Hematopoietic multipotent progenitor cell treated with erythropoietin and hydrocortisone succinate and interleukin-3 and kit ligand, for 6 days (in vitro differentiated cells): Measurements from ENCODE around the gene FAM13A.
A peak's percentile ranks its signal among the peaks of the same experiment; 100 is the strongest.
"Not testable (repeated sequence)": the region's sequence is repeated elsewhere in the genome, so short reads cannot be mapped to it uniquely, and the experiment has no call there.

Experiments used
- DNase-seq: peaks from one replicate; pipeline ENCODE4 v3.0.0-alpha.2; 2015

Gene FAM13A

DNA sequence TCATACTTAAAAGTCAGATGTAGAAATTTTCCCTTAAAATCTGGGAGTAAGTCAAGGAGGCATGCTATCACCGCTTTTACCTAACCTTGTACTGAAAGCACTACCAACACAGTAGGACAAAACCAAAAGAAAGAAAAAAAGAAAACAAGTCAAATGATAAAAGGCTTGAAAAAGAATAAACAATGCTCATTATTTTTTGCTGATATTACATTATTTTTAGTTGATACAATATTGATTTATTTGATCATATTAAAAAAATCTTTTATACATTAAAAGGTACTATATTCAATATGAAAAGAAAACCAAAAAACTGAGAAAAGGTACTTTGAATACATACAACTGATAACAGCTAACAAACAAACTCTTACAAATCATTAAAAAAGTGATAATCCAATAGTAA, 164.3 kb downstream of the FAM13A start:
- DNase-seq = no peak

DNA sequence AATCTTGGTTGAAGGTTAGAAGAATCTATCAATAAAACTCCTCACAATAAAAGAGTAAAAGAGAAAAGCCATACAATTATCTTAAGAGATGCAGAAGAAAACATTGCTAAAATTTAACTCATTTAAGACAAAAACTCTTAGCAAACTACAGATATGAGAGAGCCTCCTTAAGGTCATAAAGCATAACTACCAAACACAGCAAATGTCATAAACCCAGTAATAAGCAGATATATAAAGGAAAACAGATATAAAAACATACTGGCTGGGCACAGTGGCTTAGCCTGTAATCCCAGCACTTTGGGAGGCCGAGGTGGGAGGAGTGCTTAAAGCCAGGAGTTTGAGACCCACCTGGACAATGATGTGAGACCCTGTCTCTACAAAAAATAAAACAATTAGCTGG, 165.3 kb downstream of the FAM13A start:
- DNase-seq = no peak

DNA sequence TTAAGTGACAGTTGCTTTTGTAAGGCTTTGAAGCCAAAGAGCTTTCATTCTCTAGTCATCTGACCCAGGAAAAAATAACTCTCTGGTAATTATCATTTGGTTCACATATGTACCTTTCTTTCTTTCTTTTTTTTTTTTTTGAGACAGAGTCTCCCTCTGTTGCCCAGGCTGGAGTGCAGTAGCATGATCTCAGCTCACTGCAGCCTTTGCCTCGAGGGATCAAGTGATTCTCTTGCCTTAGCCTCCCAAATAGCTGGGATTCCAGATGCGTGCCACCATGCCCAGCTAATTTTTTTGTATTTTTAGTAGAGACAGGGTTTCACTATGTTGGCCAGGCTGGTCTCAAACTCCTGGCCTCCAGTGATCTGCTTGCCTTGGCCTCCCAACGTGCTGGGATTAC, 169.6 kb downstream of the FAM13A start:
- not testable (repeated sequence) for DNase-seq

DNA sequence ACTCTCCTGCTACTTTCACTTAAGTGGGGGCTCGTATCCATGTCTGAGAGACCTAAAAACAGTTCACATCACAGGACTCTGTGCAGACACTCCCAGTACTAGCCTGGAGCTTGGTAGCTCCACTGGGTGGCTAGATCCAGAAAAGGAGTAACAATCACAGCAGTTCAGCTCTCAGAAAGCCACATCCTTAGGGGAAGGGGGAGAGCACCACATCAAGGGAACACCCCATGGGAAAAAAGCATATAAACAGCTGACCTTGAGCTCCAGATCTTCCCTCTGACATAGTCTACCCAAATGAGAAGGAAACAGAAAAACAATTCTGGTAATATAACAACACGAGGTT, 175.8 kb downstream of the FAM13A start:
- DNase-seq = no peak

DNA sequence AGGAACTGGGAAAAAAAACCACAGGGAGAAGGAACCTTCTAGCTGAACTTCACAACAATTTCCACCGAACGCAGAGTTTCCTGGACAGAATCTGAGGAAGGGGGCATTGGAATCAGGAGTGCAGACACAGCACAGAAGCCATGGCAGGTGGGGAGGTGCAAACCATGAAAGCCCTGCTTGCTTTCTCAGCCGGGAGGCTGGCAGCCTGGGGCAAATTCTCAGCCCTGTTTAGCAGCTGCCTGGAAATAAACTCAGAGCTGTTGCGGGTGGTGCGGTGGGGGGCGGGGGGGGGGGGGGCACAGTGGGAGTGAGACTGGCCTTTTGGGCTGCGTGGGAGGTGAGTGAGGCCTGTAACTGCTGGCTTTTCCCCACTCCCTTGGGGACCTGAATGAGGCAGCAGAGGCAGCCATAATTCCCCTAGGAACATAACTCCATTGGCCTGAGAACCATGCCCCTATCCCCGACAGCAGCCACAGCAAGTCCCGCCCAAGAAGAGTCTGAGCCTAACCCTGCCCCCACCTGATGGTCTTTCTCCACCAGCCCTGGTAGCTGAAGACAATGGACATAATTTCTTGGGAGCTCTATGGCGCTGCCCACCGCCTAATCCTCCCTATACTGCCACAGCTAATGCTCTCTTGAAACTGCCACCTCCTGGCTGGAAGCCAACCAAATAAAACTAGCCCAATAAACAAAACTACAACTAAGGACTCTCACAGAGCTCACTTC, 176.3 kb downstream of the FAM13A start:
- no peak for DNase-seq

DNA sequence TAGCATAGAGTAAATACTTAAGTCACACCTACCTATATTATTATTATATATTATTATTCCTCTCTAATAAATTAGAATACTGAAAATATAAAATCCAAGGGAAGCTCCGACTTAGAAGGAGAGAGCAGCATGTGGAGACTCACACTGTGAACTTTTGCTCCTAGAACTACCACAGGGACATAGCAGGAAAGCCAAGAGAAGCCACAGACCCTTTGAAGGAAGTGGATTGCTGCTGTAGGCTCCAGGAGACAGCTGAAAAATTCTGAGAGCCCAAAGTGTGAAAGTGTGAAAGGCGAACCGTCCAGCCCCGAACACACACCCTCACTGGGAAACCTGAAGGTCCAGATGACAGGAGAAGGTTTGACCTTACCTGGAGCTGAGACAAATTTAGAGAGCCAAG, 177.0 kb downstream of the FAM13A start:
- DNase-seq = no peak

DNA sequence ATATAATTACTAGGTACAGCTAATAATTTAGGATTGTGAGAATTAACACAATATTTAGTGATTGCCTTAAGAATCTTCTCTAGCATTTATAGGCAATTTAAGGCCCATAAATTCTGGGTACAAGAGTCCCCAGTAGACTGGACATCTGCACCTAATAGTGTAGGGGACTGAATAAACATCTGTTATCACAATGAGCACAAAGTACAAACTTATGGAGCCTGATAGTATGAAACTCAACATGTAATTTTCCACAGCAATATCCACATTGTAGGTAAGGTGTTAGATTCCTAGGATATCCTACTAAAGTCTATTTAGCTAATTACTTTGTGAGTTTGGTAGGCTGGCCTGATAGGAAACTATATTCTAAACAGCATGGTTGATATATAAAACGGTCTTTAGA, 178.3 kb downstream of the FAM13A start:
- no peak for DNase-seq

DNA sequence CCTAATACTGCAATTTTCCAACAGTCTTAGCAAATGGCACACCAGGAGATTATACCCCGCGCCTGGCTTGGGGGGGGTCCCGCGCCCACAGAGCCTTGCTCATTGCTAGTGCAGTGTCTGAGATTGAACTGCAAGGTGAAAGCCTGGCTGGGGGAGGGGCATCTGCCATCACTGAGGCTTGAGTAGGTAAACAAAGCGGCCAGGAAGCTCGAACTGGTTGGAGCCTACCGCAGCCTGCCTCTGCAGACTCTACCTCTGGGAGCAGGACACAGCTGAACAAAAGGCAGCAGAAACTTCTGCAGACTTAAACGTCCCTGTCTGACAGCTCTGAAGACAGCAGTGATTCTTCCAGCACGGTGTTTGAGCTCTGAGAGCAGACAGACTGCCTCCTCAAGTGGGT, 186.6 kb downstream of the FAM13A start:
- no peak for DNase-seq

DNA sequence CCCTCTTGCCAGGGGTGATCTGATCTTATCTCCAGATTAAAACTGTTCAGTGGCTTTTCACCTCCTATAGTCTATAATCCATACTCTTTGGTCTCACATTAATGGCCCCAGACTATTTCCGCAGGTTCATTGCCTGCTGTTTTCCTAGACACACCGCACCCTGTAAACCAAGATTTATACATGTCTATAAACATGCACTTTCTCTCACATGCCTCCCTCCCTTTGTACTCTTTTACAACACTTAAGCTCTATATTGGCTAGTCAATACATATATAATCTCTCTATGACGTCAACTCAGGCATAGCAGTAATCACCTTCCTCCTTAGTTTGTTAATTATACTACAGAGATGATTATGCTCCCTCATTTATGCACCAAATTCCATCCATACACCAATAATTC, 188.5 kb downstream of the FAM13A start:
- DNase-seq = no peak

DNA sequence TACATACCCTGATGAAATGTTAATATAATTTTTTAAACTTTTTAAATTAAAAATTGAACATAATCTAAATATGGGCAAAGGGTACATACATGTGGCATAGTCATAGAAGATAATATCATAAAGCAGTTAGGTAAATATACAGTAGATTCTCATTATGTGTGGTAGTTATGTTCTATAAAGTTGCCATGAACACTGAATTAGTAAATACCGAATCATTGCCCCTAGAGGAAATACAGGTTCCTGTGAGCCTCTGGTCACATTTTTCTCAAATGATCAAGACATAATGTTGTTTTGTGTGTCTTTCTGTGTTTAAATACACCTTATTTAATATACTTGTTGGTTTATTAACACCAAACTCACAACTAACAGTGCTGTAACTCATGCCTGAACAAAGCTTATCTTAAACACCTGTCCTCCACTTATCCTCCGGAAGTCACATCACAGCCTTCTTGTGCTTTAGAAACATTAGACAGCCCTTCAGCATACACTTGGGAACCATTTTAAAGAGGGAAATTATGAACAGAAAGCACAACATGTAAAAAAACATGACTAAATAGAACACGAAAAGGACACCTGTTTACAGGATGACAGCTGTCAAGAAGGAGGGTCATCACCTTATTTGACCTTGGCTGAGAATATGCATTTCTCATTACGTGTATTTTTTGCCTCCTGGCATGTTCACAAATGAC, 190.0 kb downstream of the FAM13A start:
- no peak for DNase-seq

DNA sequence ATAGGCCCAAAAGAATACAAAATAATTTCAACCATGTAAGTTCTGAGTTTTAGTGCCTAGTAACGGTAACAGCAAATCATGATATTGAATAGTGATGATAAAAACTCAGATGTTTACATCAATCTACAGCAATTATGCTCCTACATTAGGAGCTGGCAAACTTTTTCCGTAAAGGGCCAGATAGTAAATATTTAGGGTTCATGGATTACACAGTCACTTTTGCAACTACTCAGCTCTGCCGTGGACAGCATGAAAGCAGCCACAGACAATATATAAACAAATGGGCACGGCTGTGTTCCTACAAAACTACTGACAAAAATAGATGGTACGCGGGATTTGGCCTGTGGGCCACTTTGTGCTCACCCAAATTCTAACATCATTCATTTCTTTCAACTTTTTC, 191.5 kb downstream of the FAM13A start:
- DNase-seq = no peak

DNA sequence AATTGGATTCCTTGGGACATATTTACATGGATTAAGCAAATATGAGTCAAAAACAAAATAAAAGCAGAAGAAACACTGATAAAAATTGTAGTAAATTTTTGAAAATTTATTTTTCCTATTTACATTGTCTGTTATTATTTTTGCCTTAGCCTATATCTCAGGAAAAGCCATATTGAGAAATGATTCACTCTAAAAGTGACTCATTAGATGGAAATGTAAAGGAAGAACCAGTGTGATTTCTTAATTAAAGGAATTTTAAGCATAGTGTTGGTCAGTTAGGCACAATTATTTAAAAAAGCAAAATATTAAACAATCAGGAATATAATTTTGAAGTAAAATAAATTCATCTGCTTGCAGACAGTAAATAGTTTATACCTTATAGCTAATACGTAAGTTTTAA, 191.9 kb downstream of the FAM13A start:
- DNase-seq = no peak

DNA sequence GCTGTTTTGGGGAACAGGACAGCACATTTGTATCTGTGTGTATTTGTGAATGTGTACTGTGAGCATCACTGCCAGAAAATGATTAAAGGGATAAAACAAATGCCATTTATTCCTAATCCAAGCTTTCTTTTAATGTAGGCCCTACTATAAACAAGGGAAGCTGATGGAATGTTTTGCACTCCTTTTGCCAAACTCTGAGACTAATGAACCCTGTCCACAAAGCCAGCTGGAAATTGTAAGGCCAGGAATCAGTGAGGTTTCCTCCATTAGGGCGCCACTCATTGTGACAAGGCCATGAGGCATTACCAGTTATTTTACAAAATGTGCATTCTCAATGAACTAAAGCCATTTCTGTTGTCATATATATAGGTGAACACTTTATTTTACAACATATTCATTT, 196.4 kb downstream of the FAM13A start:
- DNase-seq = no peak

DNA sequence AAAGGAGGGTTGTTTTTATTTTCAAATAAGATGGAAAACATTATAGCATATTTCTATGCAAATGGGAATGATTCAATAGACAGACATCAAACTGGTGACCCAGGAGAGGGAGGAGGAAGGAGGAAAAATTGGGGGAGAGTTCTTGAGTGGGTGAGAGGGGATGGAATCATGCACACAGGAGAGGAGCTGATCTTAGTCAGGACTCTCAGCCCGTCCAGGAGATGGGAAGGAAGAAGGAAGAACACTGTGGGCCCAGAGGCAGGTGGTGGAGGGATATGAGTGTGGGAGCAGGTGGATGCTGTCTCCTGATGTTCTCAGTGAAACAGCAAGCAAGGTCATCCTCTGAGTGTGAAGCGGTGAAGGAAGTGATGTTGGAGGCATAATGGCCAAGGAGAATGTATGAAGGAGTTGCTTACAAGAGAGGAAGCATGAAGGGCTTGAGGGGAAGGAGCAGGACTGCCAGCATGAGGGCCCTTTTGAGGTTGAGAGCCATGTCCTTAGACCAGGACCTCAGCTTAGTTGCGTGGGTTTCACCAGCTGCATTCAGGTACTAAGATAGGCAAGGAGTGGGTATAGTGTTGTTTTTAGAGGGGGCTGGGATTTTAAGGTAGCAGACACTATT, 197.7 kb downstream of the FAM13A start:
- no peak for DNase-seq

DNA sequence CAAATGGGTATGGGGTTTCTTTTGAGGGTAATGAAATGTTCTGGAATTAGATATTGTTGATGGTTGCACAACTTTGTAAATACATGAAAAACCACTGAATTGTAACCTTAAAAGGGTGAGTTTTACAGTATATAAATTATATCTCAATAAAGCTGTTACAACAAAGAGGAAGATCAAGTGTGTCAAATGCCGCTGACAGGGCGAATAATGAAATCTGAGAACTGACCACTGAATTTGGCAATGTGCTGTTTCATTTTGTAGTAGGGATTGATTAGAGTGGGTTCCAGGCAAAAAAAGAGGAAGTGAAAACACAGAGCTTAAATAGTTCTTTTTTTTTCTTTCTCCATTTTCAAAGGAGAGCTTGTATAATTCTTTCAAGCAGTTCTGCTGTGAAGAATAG, 198.2 kb downstream of the FAM13A start:
- peak; percentile 71 for DNase-seq

DNA sequence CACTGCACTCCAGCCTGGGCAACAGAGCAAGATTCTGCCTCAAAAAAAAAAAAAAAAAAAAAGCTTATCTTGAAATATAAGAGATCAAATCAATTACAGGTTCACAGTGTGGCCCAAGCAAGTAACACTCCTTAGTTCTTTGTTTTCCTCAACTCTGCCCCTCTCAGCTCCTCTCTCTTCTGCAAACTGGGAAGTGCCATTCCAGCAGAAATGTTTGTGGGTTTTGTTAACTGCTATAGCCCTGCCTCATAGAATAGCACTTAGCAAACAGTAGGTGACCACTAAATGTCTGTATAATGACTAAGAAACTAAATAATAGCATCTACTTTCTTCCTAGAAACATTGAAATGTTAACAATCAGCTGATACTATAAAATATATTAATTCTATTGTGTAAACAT, 199.4 kb downstream of the FAM13A start:
- no peak for DNase-seq

DNA sequence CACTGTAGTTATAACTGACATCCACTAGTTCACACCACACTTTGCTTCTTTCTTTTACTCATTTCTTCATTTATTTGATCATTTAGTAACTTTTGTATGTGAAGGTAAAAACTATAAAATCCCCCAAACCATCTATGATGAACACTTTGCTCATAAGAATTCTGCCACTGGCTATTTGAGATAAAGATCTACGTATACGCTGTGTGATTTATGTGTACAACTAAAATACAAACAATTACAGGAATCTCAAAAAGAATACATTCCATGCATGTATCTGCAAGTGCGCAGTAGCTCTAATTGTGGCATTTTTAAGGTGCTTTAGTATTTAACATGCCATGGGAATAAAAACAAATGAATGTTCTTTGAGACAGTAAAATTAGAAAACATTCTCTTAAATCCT, 202.5 kb downstream of the FAM13A start:
- no peak for DNase-seq

DNA sequence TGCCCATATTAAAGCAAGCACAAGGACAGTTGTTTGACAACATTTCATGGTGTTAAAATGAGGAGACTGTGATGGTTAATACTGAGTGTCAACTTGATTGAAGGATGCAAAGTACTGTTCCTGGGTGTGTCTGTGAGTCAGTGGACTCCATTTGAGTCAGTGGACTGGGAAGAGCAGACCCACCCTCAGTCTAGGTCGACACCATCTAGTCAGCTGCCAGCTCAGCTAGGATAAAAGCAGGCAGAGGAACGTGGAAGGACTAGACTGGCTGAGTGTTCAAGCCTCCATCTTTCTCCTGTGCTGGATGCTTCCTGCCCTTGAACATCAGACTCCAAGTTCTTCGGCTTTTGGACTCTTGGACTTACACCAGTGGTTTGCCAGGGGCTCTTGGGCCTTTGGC, 203.4 kb downstream of the FAM13A start:
- DNase-seq = not testable (repeated sequence)

DNA sequence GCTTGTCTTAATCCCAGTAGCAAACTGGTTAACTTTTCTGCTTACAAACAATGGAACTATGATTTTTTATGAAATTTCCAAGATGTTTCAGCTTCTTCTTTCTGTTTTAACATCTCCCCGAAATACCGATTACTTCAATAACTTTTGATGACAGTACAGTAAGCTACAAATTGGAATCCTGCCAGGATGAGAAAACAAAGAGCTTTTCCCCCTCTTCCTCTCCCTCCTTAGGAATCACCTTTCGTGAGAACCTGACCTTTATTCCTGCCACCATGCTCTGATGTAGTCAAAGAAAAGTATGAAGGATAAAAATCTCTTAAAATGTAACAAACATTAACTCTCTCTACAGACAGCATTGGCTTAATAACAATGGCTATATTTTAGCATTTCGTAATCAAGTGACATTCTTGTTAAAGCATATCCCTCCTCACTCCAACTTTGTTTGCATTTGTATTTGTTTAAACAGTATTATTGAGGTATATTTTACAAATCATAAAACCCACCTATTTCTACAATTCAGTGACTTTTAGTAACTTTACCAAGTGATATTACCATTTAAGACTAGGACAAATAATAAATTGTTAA, 210.7 kb downstream of the FAM13A start:
- no peak for DNase-seq

DNA sequence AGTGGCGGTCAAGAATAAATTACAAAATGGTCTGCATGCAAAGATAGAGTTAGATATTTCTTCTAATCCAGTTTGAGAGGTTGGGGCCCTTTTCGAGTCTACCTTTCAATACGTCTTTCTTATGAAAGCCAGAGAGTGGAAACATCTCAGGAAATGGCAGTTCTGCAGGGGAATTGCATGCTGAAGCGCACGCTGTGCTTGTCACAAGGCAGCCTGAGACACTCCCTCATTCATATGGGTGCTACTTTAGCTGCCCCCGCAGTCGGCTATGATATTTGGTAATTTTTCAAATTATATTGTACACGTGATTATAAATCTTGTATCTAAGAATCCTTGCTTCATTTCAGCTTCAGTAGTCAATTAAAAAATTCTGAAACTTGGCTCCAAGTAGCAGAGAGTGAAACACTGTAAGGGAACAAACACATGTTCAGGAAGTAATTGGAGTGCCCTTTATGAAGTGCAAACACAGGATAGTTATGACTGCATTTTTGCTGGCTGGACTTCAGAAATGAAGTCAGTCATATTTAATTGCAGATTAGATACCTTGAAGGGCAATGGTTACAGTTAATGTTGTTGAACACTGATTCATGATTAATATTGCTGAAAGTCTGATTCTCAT, 213.8 kb downstream of the FAM13A start:
- no peak for DNase-seq

DNA sequence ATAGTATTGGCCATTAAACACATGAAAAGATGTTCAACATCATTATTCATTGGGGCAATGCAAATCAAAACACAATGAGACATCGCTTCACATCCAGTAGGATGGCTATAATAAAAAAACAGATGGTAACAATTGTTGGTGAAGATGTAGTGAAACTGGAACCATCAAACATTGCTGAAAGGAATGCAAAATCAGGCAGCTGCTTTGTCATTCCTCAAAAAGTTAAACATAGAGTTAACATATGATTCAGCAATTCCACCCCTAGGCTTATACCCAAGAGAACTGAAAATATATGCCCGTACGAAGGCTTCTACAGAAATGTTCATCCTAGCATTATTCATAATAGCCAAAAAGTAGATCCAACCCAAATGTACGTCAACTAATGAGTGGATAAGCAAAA, 215.3 kb downstream of the FAM13A start:
- no peak for DNase-seq

DNA sequence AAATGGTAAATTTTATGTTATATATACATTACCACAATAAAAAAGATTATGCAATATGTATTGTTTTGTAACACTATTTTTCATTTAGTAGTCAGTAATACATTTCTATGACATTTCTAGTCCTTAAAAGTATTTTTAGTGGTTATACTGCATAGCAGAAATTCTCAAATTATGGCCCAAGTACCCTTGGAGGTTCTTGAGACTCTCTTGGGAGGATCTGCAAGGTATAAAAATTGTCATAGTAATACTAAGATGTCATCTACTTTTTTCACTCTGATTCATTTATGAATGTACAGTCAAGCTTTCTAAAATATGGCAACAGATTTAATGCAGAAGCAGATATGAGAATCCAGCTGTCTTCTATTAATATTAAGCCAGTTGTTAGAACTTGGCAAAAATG, 220.8 kb downstream of the FAM13A start:
- no peak for DNase-seq

DNA sequence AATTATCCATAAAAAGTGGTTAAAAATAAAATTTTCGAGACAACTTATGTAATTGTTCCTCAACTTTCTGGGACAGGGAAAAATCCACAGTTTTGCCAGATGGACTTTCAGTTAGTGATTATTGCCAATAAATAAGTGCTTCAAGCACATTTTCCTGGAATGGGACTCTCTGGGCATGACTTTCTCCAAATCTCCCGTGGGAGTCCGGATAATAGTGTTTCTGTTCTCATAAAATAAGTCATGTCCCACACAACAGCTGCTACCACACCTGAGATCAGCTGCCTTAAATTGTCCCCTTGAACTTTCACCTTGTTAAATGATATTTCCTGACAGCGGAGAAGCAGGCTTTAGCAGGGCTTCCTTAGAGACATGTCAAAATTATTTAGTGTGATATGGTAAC, 226.0 kb downstream of the FAM13A start:
- DNase-seq = no peak

DNA sequence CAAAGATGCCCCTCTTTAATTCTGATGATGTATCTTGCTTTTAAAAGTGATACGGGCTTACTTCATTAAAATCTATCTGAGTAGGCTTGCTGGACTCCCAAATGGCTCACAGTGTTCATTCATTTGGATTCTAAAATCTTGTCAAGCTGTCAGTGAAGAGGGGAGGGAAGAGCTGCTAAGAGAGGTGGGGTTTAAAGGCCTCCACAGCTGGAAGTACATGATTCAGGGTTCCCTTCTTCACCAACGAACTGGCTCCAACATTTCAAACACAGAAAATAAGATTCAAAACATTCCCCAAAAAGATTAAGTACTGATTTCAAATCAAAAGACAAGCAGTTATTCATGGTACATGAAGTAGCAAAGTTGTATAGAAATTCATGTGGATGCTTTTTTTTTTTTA, 226.4 kb downstream of the FAM13A start:
- DNase-seq = no peak
